Endothelial cell (in vitro differentiated cells): Measurements from ENCODE around the gene DENND1A. TPM values are rescaled to one million over a fixed set of nuclear protein-coding genes. Genes with fewer than 3 reads are reported as not detected.

Experiments used
- DNase-seq: peaks from one replicate; pipeline ENCODE4 v3.0.0; 2021; ENCODE audit warnings: low spot score
- H3K27ac Mint-ChIP-seq: one replicate; pipeline ENCODE4 v1.8.0; 2021; ENCODE audit warnings: mixed read lengths, inconsistent platforms; ENCODE audit not compliant: unreplicated experiment
- H3K27me3 Mint-ChIP-seq: one replicate; pipeline ENCODE4 v1.8.0; 2021; ENCODE audit warnings: mild to moderate bottlenecking, moderate library complexity, mixed read lengths, inconsistent platforms; ENCODE audit not compliant: unreplicated experiment
- H3K36me3 Mint-ChIP-seq: one replicate; pipeline ENCODE4 v1.8.0; 2021; ENCODE audit warnings: mild to moderate bottlenecking, low read depth, mixed read lengths, inconsistent platforms; ENCODE audit not compliant: unreplicated experiment
- H3K4me1 Mint-ChIP-seq: one replicate; pipeline ENCODE4 v1.8.0; 2021; ENCODE audit warnings: mild to moderate bottlenecking, mixed read lengths, inconsistent platforms; ENCODE audit not compliant: unreplicated experiment
- H3K4me3 Mint-ChIP-seq: one replicate; pipeline ENCODE4 v1.8.0; 2021; ENCODE audit warnings: mild to moderate bottlenecking, mixed read lengths, inconsistent platforms; ENCODE audit not compliant: unreplicated experiment
- H3K9me3 Mint-ChIP-seq: one replicate; pipeline ENCODE4 v1.8.0; 2021; ENCODE audit warnings: mixed read lengths, inconsistent platforms; ENCODE audit not compliant: unreplicated experiment
- CTCF ChIP-seq: fragments of 200-600 bp; sonication (generic); IDR thresholded peaks from one replicate; pipeline ENCODE4 v1.5.0; 2021; ENCODE audit warnings: antibody characterized with exemption; ENCODE audit not compliant: unreplicated experiment
- total RNA-seq: library from RNA; stranded (reverse); fragmentation: NEBNext Ultra II Directional; extraction: Animal tissue kit (Norgen Biotek cat#: 25700); gene quantifications from one replicate; pipeline ENCODE4 v1.2.1, GENCODE V29; 2021; ENCODE audit not compliant: unreplicated experiment

Gene DENND1A
- total RNA-seq, 1 donor from 2014 or later = 14.1 TPM

- H3K9me3 Mint-ChIP-seq = no peaks in the 10 kb centered on the region
- no peaks in the 10 kb centered on the region for H3K36me3 Mint-ChIP-seq
- TF ChIP-seq CTCF = no peak
- H3K27ac Mint-ChIP-seq = no peak overlapping the region
- peaks cover 5% of the 10 kb centered on the region for H3K27me3 Mint-ChIP-seq
- no peaks in the 10 kb centered on the region for H3K4me1 Mint-ChIP-seq
- no peak overlapping the region for H3K4me3 Mint-ChIP-seq
- DNase-seq = no peak
Observed at GRCh38 chr9:123380852-123381705, 548.8 kb downstream of the DENND1A start.

- H3K36me3 Mint-ChIP-seq = no peaks in the 10 kb centered on the region
- no peaks in the 10 kb centered on the region for H3K9me3 Mint-ChIP-seq
- no peaks in the 10 kb centered on the region for H3K4me1 Mint-ChIP-seq
- H3K27me3 Mint-ChIP-seq = peaks cover 9% of the 10 kb centered on the region
- H3K27ac Mint-ChIP-seq = no peak overlapping the region
- no peak overlapping the region for H3K4me3 Mint-ChIP-seq
- no peak for DNase-seq
- no peak for TF ChIP-seq CTCF
Observed at GRCh38 chr9:123378956-123379660, 550.8 kb downstream of the DENND1A start.

GRCh38 chr9:123378025-123378424 is 551.9 kb downstream of the DENND1A start:
- Mint-ChIP-seq H3K4me3 (no peak overlapping the region), H3K27me3 (peaks cover 11% of the 10 kb centered on the region), H3K9me3 (no peaks in the 10 kb centered on the region), H3K4me1 (no peaks in the 10 kb centered on the region), H3K36me3 (no peaks in the 10 kb centered on the region), H3K27ac (no peak overlapping the region)
- no peak for DNase-seq
- no peak for TF ChIP-seq CTCF

GRCh38 chr9:123377211-123377971 is 552.5 kb downstream of the DENND1A start:
- H3K9me3 Mint-ChIP-seq = no peaks in the 10 kb centered on the region
- no peak overlapping the region for H3K4me3 Mint-ChIP-seq
- TF ChIP-seq CTCF = no peak
- H3K4me1 Mint-ChIP-seq = peaks cover 3% of the 10 kb centered on the region
- H3K27me3 Mint-ChIP-seq = peaks cover 15% of the 10 kb centered on the region
- no peaks in the 10 kb centered on the region for H3K36me3 Mint-ChIP-seq
- DNase-seq = no peak
- no peak overlapping the region for H3K27ac Mint-ChIP-seq
